Parathyroid adenoma (tissue), 2 donors: Measurements from ENCODE around the gene C4B.
"Not testable (repeated sequence)": the region's sequence is repeated elsewhere in the genome, so short reads cannot be mapped to it uniquely, and the experiment has no call there.

Experiments used
- H2AFZ ChIP-seq: fragments of 300-600 bp; sonication (generic); one replicate; pipeline ENCODE4 v1.7.0; 2017; ENCODE audit warnings: antibody characterized with exemption, mild to moderate bottlenecking
- H3K27ac ChIP-seq: fragments of 300-600 bp; sonication (generic); one replicate; pipeline ENCODE4 v1.7.0; 2017
- H3K27me3 ChIP-seq: fragments of 300-600 bp; sonication (generic); one replicate; pipeline ENCODE4 v1.7.0; 2017; ENCODE audit warnings: low read length; ENCODE audit not compliant: control insufficient read depth, insufficient read depth
- H3K36me3 ChIP-seq: fragments of 300-600 bp; sonication (generic); one replicate; pipeline ENCODE4 v1.7.0; 2017; ENCODE audit warnings: low read length; ENCODE audit not compliant: control insufficient read depth, insufficient read depth
- H3K4me1 ChIP-seq: fragments of 300-600 bp; sonication (generic); one replicate; pipeline ENCODE4 v1.7.0; 2017; ENCODE audit warnings: control low read depth
- H3K4me2 ChIP-seq: fragments of 300-600 bp; sonication (generic); one replicate; pipeline ENCODE4 v1.7.0; 2017; ENCODE audit warnings: low read length
- H3K4me3 ChIP-seq: fragments of 300-600 bp; sonication (generic); one replicate; pipeline ENCODE4 v1.7.0; 2017; ENCODE audit warnings: low read depth, low read length
- H3K79me2 ChIP-seq: fragments of 300-600 bp; sonication (generic); one replicate; pipeline ENCODE4 v1.7.0; 2017; ENCODE audit warnings: control low read depth
- H3K9ac ChIP-seq: fragments of 300-600 bp; sonication (generic); one replicate; pipeline ENCODE4 v1.7.0; 2017; ENCODE audit warnings: mild to moderate bottlenecking
- H3K9me3 ChIP-seq: fragments of 300-600 bp; sonication (generic); one replicate; pipeline ENCODE4 v1.7.0; 2017; ENCODE audit warnings: low read length; ENCODE audit not compliant: control insufficient read depth
- CTCF ChIP-seq: fragments of 300-600 bp; sonication (generic); IDR thresholded peaks from one replicate; pipeline ENCODE4 v1.7.0; 2017; ENCODE audit warnings: antibody characterized with exemption, mild to moderate bottlenecking
- donor health status: primary hyperparathyroidism.

Gene C4B

GRCh38 chr6:32014547-32014946, at the start of gene C4B:
TSS of gene C4B (plus strand) at chr6:32014795. CDS start at chr6:32014846, 51 bp downstream.
- H3K9ac ChIP-seq, H3K27me3 ChIP-seq, H3K79me2 ChIP-seq, H2AFZ ChIP-seq, H3K9me3 ChIP-seq, H3K4me2 ChIP-seq, H3K4me1 ChIP-seq, H3K27ac ChIP-seq, H3K36me3 ChIP-seq, H3K4me3 ChIP-seq: not testable (repeated sequence)

- H3K4me2 ChIP-seq, result no peak overlapping the region
- H2AFZ ChIP-seq, result no peak overlapping the region
- no peaks in the 10 kb centered on the region for H3K27me3 ChIP-seq
- no peak overlapping the region for H3K27ac ChIP-seq
- no peaks in the 10 kb centered on the region for H3K36me3 ChIP-seq
- H3K9ac ChIP-seq, result no peak overlapping the region
- H3K79me2 ChIP-seq, result no peaks in the 10 kb centered on the region
- TF ChIP-seq CTCF, result no peak
- no peaks in the 10 kb centered on the region for H3K9me3 ChIP-seq
- no peak overlapping the region for H3K4me3 ChIP-seq
- peaks cover under 1% of the 10 kb centered on the region for H3K4me1 ChIP-seq
Measured at GRCh38 chr6:31965700-31966099, 48.9 kb upstream of the C4B start.

GRCh38 chr6:31966506-31966905, 48.1 kb upstream of the C4B start:
- H2AFZ ChIP-seq, result no peak overlapping the region
- H3K27me3 ChIP-seq, result no peaks in the 10 kb centered on the region
- H3K4me1 ChIP-seq, result peaks cover 8% of the 10 kb centered on the region
- TF ChIP-seq CTCF, result no peak
- H3K79me2 ChIP-seq, result no peaks in the 10 kb centered on the region
- no peak overlapping the region for H3K9ac ChIP-seq
- no peak overlapping the region for H3K4me3 ChIP-seq
- H3K27ac ChIP-seq, result no peak overlapping the region
- no peaks in the 10 kb centered on the region for H3K36me3 ChIP-seq
- H3K9me3 ChIP-seq, result no peaks in the 10 kb centered on the region
- H3K4me2 ChIP-seq, result no peak overlapping the region

DNA sequence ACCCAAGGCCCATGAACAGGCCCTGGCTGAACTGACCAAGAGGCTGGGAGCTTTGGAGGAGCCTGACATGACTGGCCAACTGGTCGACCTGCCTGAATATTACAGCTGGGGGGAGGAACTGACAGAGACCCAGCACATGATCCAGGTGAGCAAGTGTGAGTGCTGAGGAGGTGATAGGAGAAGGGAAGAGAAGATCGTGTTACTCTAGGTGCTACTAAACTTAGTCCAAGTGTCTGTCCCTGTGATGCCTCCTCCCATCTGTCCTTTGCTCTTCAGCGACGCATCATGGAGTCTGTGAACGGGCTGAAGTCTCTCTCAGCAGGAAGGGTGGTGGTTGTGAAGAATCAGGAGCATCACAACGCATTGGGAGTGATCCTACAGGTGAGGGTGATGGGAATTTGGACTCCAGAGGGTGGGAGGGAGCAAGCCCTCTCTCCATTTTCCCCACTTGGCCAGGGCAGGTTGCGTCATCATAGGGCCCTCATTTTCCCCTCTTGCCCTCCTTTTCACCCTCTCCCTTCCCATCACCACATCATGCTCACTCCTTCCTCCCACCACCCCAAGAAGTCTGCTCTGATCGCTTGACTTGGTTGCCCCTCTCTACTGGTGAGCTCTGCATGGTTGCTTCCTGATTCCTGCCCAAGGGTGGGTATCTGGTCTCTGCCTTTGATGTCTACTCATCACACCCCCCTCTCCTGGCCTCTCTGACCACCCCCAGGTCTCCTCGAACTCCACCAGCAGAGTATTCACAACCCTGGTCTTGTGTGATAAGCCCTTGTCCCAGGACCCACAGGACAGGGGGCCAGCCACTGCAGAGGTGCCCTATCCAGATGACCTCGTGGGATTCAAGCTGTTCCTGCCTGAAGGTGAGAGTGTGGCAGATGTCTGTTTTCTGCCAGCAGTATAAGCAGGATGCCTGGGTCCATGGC, 47.3 kb upstream of the C4B start:
- Histone ChIP-seq H2AFZ (no peak overlapping the region), H3K4me3 (no peak overlapping the region), H3K27me3 (no peaks in the 10 kb centered on the region), H3K79me2 (no peaks in the 10 kb centered on the region), H3K9me3 (no peaks in the 10 kb centered on the region), H3K36me3 (no peaks in the 10 kb centered on the region), H3K4me1 (peaks cover 8% of the 10 kb centered on the region), H3K9ac (no peak overlapping the region), H3K27ac (no peak overlapping the region), H3K4me2 (no peak overlapping the region)
- no peak for TF ChIP-seq CTCF

DNA sequence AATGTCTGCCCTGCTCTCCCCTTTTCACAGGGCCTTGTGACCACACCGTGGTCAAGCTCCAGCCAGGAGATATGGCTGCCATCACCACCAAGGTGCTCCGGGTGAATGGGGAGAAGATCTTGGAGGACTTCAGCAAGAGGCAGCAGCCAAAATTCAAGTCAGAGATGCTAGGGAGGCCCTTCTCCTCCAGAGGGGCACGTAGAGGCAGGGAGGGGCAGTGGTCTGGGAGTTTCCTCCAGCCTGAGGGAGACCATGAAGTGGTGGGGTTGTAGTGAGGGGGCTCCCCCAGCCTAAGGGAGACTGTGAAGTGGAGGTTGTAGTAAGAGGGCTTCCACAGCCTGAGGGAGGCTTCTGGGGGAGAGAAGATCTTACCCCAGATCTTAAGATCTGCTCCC, 46.7 kb upstream of the C4B start:
- Histone ChIP-seq H3K4me1 (peaks cover 13% of the 10 kb centered on the region), H3K4me2 (no peak overlapping the region), H3K4me3 (no peak overlapping the region), H3K9ac (no peak overlapping the region), H3K27ac (no peak overlapping the region), H2AFZ (no peak overlapping the region), H3K27me3 (no peaks in the 10 kb centered on the region), H3K36me3 (no peaks in the 10 kb centered on the region), H3K79me2 (peaks cover 4% of the 10 kb centered on the region), H3K9me3 (no peaks in the 10 kb centered on the region)
- no peak for TF ChIP-seq CTCF
